Limb (tissue), 2 donors: Measurements from ENCODE around the gene SDR42E2.
"Not testable (repeated sequence)": the region's sequence is repeated elsewhere in the genome, so short reads cannot be mapped to it uniquely, and the experiment has no call there.

Experiments
- DNase-seq, 2 donors: peaks; one replicate each; pipeline ENCODE4 v3.0.0-alpha.2; 2016; ENCODE audit errors: extremely low spot score in 2 of 2

The SDR42E2 gene

DNA sequence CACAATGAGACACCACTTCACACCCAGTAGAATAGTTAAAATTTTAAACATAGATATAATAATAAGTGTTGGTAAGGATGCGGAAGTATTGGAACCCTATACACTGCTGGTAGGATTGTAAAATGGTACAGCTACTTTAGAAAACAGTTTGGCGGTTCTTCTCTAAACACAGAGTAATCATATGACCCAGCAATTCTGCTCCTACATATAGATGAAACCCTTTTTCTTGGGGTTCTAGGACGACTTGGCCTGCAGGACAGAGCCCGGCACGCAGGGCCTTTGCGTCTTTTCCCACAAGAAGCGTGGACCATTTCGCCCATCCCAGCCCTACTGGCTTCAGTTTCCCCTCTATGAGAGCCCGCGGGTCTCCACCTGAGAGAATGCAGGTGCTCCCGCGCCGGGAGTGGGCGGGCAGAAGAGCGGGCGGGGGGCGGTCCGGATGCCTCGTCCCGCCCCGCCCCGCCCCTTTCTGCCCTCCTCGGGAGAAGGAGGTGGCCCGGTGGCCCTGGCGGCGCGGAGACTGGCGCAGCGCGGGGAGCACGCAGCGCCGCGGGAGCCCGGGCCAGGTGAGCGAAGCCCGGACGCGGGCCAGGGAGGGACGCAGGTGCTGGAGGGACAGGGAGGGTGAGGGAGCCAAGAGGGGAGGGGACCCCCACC lies at the start of gene SDR42E2:
TSS of gene SDR42E2 (plus strand) at position 508 of the 657 bp plus-strand sequence. CDS start 3,077 bp downstream, outside the sequence.
- no peak for DNase-seq

DNA sequence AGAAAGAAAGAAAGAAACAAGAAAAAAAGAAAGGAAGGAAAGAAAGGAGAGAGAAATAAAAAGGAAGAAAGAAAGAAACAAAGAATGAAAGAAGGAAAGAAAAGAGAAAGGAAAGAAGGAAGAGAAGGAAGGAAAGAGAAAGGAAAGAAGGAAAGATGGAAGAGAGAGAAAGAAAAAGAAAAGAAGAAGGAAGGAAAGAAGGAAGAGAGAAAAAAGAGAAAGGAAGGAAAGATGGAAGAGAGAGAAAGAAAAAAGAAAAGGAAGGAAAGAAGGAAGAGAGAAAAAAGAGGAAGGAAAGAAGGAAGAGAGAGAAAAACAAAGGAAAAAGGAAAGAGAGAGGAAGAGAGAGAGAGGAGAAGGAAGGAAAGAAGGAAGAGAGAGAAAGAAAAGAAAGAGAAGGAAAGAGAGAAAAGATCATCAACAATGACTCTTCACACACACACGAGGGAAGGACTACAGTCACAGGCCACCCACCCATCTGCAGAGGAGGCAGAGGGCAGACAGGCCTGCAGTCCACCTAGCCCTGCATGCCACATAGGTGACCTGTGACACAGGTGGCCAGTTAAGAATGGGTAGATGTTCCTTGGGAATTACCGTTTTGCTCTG lies 46.1 kb upstream of the SDR42E2 start:
- no peak for DNase-seq

DNA sequence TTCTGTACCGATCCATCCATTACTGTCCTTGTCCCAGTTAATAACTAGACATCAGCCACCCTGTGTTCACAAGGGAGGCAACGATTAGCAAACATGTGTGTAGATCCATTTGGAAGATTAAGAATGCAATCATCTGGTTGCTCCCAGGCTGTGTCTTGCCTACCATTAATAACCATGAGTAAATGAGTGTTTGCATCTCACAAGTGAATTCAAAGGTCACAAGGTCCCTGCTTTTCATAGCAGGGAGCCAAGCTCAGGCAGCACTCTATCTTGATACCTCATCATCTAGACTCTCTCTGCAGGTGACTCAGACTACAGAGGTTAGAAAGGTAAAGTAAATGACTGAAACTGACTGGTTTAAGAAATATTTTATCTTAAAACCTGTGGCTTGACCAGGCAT lies 44.7 kb upstream of the SDR42E2 start:
- DNase-seq, result no peak

DNA sequence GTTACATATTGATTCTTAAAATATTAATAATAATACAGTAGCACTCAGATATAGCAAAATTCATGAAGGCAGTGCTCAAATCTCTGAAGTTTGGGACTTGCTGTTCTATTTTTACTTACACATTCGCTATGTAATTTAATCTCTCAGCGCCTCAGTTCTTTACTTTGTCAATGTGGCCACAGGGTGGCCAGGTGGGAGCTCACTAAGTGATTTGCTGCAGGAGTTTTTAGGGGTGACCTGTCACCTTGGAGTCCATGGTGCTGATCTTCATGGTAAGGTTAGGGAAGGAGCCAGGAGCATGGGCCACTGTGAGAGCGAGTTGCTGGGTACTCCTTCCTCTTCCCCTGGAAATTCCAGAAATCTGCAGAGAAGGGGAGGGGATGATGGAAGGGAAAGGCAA lies 41.9 kb upstream of the SDR42E2 start:
- DNase-seq, result no peak

DNA sequence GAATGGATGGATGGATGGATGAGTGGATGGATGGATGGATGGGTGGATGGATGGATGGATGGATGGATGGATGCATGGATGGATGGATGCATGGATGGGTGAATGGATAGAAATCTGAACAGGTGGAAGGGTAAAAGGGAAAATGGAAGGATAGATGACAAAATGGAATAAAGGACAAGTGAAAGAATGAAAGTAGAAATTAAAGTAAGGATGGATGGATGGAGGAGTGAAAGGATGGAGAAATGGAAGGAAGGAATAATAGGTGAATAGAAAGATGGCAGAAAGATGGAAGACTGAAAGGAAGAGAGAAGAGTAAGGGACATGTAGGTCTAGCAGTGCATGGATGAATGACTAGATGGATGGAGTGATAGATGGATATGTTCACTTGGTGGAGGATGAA lies 40.1 kb upstream of the SDR42E2 start:
- no peak for DNase-seq

DNA sequence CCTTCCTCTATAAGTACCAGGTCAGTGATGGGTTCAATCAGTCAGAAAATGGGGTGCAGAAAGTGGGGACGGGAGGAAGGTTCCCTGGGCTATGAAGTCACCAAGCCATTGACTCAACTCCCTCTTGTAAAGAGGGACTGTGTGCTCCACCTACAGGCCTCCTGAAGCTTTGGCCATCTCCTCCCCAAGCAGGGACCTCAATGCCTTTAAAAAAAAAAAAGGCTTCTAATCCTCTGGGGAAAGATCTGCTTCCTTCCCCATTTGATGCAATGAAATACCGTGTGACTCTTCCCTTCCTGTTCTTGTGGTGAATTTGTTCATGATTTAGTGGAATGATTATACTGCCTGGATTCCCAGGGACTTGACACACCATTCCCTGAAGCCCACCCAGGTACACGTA lies 39.2 kb upstream of the SDR42E2 start:
- no peak for DNase-seq

DNA sequence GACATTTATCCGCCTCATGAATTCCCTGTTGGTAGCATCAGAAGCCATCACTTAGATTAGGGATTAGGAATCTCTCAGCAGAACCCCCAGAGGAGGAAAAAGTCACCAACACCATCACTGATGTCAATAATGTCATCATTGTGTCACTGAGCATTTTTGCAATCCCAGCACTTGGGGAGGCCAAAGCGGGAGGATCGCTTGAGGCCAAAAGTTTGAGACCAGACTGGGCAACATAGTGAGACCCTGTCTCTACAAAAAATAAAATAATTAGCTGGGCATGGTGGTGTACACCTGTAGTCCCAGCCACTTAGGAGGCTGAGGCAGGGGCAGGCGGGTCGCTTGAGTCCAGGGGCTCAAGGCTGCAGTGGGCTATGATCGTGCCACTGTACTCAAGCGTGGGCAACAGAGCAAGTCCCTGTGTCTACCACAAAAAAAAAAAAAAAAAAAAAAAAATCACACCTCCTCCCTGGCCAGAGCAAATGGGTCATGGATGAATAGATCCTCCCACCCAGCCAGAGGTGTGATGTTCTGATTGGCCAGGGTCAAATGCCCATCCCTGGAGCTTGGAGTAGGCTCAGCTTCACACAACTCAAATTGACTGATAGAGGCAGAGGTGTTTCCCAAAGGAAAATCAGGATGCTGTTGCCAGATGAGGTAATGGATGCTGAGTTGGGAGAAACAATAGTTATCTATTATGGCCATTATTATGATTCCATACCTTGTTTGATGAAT lies 38.4 kb upstream of the SDR42E2 start:
- no peak for DNase-seq

DNA sequence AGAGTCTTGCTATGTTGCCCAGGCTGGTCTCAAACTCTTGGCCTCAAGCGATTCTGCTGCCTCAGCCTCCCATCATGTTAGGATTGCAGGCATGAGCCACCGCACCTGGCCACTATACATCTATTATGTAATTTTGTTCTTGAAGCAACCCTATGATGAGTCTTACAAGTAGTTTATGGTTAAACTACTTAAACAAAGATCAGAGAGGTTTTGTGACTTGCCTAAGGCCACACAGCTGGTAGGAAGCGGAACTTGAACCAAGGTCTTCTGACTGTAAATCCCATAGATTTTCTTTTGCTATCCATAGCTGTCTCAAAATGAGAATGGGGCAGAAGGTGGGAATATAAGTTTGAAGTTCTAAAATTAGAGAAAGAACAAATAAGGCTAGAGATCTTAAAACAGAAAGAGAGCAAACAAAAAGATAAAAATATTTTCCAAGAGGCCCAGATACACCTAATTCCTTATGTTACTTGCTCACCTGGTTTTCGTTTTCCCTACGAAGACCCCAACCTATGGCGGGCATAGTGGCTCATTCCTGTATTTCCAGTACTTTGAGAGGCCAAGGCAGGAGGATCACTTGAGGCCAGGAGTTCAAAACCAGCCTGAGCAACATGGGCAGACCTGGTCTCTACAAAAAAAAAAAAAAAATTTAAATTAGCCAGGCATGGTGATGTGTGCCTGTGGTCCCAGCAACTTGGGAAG lies 37.6 kb upstream of the SDR42E2 start:
- DNase-seq, result no peak

DNA sequence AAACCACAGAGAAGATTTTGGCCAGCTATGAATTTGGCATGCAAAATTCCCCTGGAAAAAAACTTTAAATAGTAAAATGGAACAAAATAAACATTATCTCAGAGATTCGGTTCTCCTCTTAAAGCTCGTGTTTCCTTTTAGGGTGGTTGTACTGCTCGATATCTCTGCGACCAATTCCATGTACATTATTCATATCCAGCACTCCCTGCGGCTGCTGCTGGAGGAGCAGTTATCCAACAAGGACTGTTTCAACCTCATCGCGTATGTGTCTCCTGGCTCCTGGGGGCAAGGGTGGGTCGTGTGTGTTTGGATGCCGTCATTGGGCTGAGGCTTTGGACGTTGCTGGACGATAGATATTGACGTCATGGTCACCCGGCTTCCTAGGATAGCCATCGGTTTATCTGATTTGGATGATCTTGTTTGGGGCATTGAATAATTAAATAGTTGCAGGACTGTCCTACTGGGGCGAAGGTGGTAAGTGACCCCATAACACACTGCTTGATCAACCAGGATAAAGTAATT lies 36.2 kb upstream of the SDR42E2 start:
- DNase-seq, result no peak

DNA sequence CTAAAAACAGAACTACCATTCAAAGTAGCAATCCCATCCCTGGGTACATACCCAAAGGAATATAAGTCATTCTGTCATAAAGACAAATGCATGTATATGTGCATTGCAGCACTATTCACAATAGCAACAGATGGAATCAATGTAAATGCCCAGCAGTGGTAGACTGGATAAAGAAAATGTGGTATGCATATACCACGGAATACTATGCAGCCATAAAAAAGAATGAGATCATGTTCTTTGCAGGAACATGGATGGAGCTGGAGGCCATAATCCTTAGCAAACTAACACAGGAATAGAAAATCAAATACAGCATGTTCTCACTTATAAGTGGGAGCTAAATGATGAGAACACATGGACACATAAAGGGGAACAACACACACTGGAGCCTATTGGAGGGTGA lies 33.8 kb upstream of the SDR42E2 start:
- not testable (repeated sequence) for DNase-seq

DNA sequence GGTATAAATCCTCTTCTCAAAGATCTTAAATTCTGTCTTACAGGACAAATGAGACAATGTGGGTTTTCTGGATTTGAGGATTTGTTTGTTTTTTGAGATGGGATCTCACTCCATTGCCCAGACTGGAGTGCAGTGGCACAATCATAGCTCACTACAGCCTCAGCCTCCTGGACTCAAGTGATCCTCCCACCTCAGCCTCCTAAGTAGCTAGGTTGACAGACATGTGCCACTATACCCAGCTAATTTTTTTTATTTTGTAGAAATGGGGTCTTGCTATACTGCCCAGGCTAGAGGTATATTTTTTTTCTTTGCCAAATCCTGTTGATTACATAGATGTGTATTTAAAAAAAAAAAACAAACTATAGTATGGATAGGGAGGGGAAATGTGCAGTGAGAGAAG lies 31.8 kb upstream of the SDR42E2 start:
- DNase-seq, result no peak

DNA sequence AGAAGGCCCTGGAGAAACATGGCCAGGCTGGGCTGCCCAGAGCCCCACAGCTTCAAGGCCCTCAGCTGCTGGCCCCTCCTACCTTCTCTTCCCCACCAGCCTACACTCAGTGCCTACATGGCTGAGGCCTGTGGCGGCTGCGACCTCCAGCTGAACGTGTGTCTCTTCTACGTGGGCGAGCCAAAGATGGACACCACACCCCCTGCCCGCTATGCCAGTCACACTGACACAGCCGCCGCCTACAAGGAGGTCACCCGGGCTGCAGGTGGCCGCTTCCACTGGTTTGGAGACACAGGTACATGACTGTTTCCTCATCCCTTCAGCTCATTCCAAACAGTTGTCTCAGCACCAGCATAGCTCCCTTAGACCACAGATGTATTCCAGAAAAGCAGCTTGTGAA lies 29.5 kb upstream of the SDR42E2 start:
- no peak for DNase-seq

DNA sequence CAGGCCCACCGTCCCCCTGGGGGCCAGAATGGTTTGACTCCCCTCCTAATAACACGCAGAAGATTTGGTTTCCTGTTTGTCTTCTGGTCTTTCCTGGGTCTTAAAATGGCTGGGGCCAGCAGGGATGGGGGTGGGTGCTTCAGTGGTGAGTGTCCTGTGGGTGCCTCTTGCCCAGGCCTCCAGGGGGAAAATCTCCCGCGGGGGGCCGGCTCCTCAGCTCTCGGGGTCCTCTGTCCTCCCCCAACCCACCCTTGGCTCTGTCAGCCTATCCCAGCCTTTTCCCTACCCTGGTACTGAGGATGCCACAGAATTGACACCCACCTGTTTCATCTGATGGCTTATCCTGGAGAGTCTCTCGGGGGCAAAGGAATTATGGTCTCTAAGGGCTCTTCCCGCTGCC lies 23.8 kb upstream of the SDR42E2 start:
- DNase-seq, result no peak

DNA sequence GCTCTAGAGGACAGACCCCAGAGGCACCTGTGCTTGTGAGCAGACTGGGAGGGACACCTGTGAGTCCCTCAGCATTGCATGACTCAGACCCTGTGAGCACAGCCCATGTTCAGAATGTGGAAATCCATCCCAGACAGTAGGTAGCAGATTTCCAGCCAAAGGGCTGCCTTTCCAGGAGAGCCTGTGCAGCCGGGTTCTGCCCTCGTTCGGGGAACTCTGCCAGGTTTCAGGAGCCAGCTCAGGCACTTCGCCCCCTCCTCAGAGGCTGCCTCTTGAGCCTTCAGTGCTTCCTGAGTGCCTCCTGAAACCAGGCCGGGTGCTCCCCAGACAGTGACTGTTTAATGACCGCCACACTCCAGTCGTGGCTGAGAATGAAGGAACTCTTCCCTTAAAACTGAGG lies 23.3 kb upstream of the SDR42E2 start:
- no peak for DNase-seq

DNA sequence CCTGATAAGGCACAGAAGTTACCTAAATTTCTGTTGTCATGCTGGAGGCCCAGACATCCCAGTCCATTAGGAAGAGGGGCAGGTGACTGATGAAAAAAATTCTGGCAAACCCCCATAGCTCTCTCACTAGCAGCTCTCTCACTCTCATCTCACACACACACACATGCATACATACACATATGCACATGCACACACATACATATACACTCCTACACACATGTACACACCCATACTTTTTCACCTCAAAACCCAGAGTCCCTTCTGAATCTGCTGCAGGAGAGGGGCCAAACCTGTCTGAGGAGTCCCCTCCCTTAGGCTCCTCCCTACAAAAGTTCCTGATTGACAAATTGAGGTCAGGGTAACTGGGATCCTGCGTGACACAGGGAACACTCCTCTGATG lies 22.6 kb upstream of the SDR42E2 start:
- no peak for DNase-seq

DNA sequence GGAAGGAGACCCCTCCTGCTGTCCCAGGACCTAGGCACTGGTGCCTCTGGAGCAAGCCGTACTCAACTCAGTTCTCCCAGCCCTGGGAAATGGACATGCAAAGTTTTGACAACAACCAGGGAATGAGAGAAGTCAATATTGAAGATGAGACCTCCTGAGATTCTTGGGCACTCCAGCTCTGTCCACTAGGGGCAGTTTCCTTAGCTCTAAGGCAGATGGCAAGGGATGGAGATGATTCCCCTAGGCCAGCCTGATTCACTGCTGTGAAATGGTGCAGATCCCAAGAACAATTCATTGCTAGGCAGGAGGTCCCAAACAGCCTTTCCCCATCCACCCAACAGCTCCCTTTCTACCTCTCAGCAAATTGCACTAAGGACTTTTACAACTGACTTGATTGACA lies 20.5 kb upstream of the SDR42E2 start:
- no peak for DNase-seq

DNA sequence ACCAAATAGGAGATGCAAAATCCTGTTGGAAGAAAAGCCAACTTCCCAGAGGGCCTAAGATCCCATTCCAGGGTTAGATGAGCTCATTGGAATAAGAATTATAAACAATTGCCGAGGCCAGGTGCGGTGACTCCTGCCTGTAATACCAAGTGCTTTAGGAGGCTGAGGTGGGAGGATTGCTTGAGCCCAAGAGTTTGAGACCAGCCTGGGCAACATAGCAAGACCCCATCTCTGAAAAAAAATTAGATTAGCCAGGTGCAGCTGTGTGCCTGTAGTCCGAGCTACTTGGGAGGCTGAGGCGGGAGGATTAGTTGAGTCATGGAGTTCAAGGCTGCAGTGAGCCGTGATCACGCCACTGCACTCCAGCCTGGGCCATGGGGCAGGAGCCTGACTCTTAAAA lies 17.8 kb upstream of the SDR42E2 start:
- DNase-seq, result no peak

DNA sequence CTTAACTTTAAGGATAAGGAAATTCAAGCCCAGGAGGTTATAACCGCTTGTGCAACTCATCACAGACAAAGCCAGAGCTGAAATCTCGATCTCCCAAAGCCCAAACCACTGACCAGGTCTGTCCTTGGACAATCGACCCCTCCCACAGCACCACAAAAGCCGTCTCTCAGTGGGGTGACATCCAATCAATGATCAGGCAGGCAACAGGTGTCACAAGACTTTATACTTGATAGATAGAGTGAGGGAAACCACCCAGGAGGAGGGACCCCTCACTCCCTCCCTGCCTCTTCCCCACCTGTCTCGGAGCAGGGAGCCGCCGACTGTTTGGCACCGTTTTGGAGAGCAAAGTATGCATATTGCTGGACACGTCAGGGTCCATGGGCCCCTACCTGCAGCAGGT lies 14.5 kb upstream of the SDR42E2 start:
- no peak for DNase-seq

DNA sequence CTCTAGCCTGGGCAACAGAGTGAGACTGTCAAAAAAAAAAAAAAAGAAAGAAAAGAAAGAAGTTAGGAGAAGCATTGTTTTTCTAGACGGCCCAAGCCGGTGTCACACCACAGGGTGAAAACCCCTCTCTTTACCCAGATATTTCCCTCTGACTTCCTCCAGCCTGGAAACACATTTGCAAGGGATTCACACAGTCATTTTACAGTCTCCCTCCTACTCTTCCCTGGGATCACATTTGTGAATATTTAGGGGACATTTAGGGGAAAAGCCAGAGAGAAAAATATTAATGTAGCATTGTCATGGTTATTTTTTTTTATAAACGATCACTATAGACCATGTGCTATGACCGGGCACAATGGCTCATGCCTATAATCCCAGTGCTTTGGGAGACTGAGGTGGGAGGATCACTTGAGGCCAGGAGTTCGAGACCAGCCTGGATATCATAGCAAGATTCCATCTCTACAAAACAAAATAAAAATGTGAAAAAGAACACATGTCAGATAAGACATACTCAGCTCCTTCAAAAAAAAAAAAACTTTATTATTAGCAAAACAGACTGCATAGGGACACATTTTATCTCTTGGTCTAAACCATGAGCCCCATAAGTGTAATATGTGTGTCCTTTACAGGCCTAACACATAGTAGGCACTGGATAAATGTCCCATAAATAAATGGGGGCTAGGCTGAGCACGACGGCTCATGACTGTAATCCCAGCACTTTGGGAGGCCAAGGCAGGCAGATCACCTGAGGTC lies 10.9 kb upstream of the SDR42E2 start:
- DNase-seq, result no peak

DNA sequence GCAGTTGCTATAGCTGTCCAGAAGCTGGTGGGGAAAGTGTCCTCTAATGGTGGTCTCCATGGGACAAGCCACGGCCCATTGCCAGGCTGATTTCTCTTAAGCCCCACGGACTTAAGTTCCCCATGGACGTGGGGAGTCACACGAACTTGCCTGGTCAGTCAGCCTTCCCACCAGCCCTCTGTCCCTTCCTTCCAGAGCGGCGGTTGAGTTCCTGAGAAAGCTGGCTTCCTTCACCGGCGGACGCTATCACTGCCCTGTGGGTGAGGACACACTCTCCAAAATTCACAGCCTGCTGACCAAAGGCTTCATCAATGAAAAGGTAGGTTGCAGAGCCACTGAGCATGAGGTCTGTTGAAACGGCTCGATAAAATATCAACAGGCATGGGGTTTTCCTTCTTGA lies 10.0 kb upstream of the SDR42E2 start:
- no peak for DNase-seq

DNA sequence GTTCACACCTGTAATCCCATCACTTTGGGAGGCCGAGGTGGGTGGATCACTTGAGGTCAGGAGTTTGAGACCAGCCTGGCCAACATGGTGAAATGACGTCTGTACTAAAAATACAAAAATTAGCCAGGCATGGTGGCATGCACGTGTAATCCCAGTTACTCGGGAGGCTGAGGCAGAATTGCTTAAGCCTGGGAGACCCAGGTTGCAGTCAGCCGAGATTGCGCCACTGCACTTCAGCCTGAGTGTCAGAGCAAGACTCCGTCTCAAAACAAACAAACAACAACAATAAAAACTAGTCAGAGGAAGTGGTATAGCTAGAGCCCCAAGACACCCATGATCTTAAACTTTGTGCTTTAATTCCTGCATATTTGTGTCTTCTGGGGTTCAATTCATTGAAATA lies 9.2 kb upstream of the SDR42E2 start:
- DNase-seq, result not testable (repeated sequence)
